Left ventricle myocardium superior (tissue), 1 donor: ENCODE results near the gene C1orf115. TPM values are rescaled to one million over a fixed set of nuclear protein-coding genes. Genes with fewer than 3 reads are reported as not detected.
"Not testable (repeated sequence)": the region's sequence is repeated elsewhere in the genome, so short reads cannot be mapped to it uniquely, and the experiment has no call there.

Experiments used
- ATAC-seq: fragments of 200-7000 bp; cut with Tn5 transposase; one replicate; pipeline ENCODE4 v1.9.1; 2020; ENCODE audit warnings: mild to moderate bottlenecking, moderate library complexity
- DNase-seq: peaks from one replicate; pipeline ENCODE4 v3.0.0-alpha.2; 2020
- intact Hi-C: fragments of 100-400 bp; cut with micrococcal nuclease; formaldehyde crosslinking; loops from one replicate; pipeline ENCODE4 v1.11.0; 2022
- long read RNA-seq: library from polyadenylated mRNA; unstranded; transcript quantifications from one replicate; pipeline ENCODE4 v2.0.0, GENCODE V29; 2021
- total RNA-seq: library from RNA; stranded (reverse); fragmentation: NEBNext Ultra II Directional; extraction: Animal tissue kit (Norgen Biotek cat#: 25700); gene quantifications from one replicate; pipeline ENCODE4 v1.2.1, GENCODE V29; 2021
- donor health status: DM: no; HTN: yes; CAD: no; lungs with severe emphysema.

The C1orf115 gene, protein sequence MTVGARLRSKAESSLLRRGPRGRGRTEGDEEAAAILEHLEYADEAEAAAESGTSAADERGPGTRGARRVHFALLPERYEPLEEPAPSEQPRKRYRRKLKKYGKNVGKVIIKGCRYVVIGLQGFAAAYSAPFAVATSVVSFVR
- total RNA-seq: 22.7 TPM
- long read RNA-seq, transcript C1orf115-201 (2 exons, 3,413 nt): major isoform, 38 of 45 reads
- long read RNA-seq, partial matches to known transcripts: 0 of 45 reads
- long read RNA-seq, other reads (novel, unspliced or antisense): 7 of 45 reads

DNA sequence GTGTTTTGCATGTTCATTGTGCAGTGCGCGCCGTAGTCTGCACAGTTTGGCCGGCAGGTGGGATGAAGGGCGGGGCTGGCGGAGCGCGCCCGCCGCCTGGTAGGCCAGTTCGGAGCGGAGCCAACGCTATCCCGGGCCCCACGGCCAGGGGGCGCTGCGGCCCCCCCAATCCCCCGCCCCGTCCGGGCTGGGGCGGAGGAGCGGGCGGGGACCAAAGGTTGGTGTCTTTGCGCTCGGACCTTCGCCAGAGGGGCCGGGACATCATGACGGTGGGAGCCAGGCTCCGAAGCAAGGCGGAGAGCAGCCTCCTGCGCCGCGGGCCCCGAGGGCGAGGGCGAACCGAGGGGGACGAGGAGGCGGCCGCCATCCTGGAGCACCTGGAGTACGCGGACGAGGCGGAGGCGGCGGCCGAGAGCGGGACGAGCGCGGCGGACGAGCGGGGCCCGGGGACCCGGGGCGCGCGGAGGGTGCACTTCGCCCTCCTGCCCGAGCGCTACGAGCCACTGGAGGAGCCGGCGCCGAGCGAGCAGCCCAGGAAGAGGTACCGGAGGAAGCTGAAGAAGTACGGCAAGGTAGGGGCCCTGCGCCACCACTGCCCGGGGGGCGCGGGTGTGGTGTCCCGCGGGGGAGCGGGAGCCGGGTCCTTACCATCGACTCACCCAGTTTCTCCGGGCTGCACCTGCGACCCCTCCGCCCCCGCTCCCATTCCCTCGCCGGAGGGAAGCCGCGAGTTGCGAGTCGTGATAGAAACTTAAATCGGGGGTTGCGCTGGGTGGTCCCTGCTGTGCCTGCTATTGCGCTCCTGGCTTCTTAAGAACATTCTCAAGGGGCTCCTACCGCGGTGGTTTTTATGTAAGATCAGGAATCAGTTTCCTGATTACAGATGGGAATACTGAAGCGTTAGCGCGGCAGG is at the start of gene C1orf115:
Gene C1orf115, plus strand, starts transcription at position 224 of the 913 bp plus-strand sequence. Its CDS starts 40 bp downstream, at position 264.
- DNase-seq (peak; percentile 90), ATAC-seq (peak; percentile 98)
- intact Hi-C loops: loop anchor here (5.0 kb wide), 1 partner anchor 42 kb away; no protein-coding TSS in a partner anchor

DNA sequence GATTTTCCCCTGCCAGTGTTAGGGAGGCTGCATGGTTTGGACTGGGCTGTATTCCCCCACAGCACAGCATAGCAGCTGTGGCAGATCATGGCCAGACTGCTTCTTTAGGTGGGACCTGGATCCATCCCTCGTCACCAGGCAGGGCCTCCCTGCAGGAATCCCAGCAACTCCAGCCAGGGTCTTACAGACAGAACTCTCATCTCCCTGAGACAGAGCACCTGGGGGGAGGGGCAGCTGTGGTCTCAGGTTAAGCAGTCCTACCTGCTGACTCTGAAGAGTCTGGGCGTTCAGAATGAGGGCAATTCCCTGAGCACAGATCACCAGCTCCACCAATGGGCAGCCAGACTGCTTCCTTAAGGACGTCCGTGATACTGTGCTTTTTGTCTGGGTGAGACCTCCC is 47.9 kb upstream of the C1orf115 start:
- ATAC-seq: no peak

DNA sequence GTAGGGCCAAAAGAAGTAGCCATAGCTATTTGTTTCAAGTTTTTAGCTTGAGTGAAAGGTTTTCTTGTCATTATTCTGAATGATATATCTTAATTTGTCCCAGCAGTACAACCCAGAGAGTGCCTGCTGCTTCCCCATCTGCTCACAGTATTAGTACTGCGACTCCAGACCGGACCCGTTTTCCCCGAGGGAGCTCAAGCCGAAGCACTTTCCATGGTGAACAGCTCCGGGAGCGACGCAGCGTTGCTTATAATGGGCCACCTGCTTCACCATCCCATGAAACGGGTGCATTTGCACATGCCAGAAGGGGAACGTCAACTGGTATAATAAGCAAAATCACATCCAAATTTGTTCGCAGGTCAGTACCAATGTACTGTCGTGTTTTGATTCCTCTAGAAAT is 37.2 kb upstream of the C1orf115 start:
- intact Hi-C loops: no loop called here
- DNase-seq: no peak
- ATAC-seq: no peak

More for the DNA sequence above, 47.9 kb upstream of the C1orf115 start:
- intact Hi-C loops: no loop called here
- DNase-seq: no peak

DNA sequence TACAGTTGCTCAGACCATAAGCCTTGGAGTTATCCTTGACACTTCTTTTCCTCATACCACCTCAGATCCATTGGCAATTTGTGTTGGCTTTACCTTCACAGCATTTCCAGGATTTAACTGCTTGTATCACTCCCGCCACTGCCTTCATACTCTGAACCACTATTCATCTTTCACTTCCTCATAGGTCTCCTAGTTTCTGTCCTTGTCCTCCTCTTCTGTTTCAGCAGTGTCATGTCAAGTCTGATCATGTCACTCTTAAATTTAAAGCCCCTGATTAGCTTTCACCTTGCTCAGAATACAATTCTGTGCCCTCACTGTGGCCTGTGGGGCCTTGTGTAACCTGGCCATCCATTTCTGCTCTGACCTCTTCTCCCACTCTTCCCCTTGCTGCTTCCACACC is 34.7 kb upstream of the C1orf115 start:
- no peak for ATAC-seq
- intact Hi-C loops: no loop called here

DNA sequence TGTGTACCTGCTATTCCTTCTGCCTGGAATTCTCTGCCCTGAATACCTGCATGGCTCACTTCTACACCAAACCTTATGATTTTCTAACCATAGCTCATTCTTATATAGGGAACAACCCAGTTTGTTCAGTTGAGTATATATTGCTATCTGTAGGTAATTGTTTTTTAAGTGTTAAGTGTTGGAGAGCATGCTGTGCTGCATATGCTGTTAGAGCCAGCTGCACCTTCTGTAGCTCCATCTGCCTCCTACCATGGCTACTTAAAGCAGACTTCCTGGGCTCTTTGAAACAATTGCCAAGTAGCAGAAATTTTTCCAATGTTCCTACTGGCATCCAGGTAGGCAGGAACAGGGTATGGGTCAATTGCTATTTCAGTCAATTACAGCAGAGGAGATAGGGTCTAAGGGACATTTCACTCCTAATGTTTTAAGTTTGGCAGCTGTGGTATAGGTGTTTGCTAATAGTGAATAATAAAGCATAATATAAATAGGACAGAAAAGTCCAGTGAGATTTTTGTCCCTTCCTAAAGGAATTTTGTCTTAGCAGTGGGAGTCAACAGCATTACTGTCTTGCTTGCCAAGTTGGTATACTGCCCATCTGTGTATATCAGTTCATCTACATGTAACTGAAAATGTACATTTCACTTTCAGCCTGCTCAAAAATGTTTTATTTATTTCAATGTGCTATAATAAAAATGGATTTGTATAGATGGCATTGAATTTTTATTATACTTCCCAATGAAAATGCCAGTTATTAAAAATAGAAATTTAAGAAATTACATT is 34.0 kb upstream of the C1orf115 start:
- DNase-seq: no peak
- no peak for ATAC-seq
- intact Hi-C loops: no loop called here

More for the DNA sequence above, 34.7 kb upstream of the C1orf115 start:
- DNase-seq: no peak

DNA sequence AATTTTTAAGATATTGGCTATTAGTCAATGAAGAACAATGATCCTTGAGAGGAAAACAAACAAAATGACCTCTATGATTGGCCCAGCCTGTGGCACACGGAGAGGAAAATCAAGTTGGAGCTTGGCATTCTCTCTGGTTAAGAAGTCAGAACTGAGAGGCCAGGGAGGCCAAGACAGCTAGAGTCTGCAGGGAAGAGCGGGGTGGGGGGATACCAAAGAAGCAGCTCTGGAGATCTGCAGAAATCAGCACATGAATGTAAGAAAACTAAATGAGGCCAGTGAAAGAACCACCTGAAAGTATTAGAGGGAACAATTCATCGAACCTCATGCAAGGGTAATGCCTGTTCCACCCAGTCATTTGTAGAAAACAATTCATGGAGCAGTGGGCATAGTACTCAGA is 23.8 kb upstream of the C1orf115 start:
- DNase-seq (no peak), ATAC-seq (no peak)
- intact Hi-C loops: no loop called here

DNA sequence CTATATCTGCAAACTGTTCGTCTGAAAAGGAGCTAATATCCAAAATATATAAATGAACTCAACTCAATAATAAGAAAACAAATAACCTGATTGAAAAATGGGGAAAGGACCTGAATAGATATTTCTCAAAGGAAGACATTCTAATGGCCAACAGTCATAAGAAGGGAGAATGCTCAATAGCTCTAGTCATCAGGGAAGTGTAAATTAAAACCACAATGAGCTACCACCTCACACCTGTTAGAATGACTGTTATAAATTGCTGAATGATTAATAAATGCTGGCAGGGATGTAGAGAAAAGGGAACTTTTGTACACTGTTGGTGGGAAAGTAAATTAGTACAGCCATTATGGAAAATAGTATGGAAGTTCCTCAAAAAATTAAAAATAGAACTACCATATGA is 21.2 kb upstream of the C1orf115 start:
- DNase-seq: no peak
- ATAC-seq: no peak
- intact Hi-C loops: no loop called here

DNA sequence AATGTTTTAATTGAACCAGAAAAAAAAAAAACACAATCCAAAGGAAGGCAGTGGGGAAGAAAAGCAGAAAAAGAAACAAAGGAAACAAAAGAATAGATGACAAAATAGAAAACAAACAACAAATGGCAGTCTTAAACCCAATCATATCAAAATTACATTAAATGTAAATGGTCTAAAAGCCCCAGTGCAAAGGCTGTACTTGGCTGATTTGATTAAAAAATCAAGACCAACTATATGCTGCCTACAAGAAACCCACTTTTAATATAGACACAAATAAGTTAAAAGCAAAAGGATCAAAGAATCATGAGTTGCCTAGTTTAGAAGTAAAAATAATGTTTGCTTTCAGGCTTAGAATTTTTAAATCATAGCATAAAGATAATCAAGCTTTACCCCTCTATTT is 19.8 kb upstream of the C1orf115 start:
- intact Hi-C loops: no loop called here
- no peak for ATAC-seq
- DNase-seq: no peak

DNA sequence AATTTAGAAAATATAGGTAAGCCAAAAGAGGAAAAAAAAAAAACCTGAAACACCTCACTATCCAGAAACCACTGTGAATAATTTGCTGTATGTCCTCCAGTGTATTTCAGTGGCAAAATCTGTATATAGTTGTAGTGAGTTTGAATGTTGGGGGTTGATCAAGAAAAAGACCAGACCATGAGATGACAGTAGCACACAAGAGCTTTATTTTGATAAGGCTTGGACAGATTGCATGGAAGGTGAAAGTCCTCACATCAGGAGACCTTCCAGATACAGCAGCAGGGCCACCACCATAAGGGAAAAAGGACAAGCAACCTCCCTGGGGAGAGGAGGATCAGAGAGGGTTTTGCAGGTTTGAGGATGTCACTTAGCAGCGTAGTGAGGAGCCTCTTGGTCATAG is 16.2 kb upstream of the C1orf115 start:
- no peak for DNase-seq
- ATAC-seq: peak; percentile 77
- intact Hi-C loops: no loop called here

DNA sequence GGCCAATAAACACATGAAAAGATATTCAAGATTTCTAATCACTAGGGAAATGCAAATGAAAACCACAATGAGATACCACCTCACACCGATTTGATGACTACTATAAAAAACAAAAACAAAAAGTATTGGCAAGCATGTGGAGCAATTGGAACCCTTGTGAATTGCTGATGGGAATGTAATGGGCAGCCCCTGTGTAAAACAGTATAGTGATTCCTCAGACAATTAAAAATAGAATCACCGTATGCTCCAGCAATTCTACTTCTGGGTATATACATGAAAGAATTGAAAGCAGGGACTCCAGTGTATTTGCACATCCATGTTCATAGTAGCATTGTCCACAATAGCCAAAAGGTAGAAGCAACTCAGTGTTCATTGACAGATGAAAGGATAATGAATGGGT is 12.9 kb upstream of the C1orf115 start:
- intact Hi-C loops: no loop called here
- ATAC-seq: no peak

DNA sequence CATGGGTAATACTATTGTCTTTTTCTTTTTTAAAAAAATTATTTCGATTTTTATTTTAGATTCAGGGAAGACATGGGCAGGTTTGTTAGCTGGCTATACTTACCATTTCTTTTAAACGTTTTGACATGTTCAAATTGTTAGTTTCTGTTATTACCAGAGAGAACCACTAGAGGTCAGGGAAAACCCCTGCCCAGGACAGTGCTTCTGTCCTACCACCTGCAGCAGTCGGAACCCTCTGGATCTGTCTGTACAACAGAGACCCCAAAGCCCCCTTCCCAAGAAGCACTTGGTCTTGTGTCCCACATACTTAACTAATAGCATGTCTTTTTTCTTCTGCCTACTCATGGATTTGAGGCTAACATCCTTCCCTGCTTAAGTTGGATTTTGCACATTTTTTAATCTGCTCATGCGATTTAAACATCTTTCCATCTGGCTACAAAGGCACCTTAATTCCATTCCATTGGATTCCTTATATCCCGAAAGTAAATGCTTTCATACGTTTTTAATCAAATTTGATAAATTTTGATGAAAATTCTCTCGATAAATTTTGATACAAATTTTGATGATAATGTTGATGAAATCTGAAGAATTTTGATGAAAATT is 10.0 kb upstream of the C1orf115 start:
- DNase-seq: no peak
- intact Hi-C loops: loop anchor here (2.0 to 5.0 kb wide), 2 partner anchors 42 to 99 kb away; no protein-coding TSS in a partner anchor
- peak; percentile 66 for ATAC-seq

More for the DNA sequence above, 12.9 kb upstream of the C1orf115 start:
- no peak for DNase-seq

DNA sequence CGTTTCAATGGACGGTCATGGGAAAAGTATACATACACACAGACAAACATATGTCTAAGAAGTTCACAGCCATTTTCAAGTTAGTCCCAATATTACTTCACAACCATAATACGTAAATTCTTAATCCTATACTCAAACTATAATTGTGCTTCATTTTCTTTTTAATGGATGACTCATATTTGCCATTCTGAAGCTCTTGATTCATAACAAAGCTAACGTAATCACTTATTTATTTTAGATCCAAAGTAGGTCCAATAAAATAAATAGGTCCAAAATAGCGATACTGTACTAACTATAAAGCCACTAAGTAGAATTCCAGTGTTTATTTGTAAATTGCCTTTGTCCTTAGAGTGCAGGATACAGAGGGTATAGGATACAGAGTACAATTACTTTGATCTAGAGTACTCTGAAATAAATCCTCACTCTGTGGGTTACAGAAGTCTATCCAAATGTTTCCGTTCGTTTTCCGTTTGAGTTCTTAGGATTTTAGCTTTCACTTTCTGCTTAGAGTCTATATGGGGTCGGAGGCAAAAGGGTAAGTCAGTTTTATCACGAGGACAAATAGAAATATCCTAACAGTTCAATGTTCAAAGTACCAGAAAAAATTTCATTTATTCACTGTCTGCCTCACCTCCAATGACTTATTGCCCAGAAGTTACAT is 8.8 kb upstream of the C1orf115 start:
- ATAC-seq (no peak), DNase-seq (no peak)
- intact Hi-C loops: loop anchor here (2.0 to 5.0 kb wide), 2 partner anchors 41 to 97 kb away; no protein-coding TSS in a partner anchor

DNA sequence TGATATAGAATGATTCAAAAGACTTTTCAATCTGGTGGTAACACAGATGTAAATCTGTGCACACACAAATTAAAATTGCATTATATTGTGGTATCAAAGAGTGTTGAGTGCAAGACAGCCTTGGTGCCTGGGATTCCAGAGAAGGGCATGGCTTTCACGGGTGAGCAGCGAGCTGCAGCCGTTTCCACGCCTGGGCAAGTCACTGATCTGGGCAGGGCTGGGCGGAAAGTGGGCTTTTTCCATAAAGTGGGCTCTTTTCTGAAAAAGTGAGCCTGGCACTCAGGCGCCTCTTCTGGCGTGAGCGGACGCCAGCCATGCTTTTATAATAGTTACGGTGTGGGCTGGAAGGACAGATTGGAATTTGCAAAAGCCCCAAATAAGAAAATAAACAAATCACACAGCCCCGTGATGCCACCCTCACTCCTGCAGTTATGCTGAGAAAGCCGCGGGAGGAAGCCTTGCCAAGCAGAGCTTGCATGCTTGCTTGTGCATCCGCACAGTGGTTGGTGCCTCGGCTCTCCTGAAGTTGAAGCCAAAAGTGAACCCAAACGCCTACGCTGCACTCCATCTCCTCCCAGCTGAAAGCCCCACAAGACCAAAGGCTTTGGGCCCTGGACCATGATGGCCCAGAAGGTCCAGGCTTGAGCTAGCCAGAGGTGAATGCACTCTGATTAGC is 7.1 kb upstream of the C1orf115 start:
- intact Hi-C loops: loop anchor here (5.0 kb wide), 1 partner anchor 39 kb away; no protein-coding TSS in a partner anchor
- DNase-seq (no peak), ATAC-seq (no peak)

DNA sequence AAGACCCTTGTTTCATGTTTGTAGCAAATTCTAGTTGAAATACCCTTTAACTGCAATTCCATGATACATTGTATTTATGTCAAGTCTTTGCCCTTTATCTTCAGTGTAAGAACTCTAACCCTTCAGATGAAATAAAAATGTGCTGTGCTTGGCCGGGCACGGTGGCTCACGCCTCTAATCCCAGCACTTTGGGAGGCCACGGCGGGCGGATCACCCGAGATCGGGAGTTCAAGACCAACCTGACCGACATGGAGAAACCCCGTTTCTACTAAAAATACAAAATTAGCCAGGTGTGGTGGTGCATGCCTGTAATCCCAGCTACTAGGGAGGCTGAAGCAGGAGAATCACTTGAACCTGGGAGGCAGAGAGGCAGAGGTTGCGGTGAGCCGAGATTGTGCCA is 6.4 kb upstream of the C1orf115 start:
- DNase-seq, ATAC-seq: not testable (repeated sequence)
- intact Hi-C loops: loop anchor here (5.0 kb wide), 1 partner anchor 39 kb away; no protein-coding TSS in a partner anchor

DNA sequence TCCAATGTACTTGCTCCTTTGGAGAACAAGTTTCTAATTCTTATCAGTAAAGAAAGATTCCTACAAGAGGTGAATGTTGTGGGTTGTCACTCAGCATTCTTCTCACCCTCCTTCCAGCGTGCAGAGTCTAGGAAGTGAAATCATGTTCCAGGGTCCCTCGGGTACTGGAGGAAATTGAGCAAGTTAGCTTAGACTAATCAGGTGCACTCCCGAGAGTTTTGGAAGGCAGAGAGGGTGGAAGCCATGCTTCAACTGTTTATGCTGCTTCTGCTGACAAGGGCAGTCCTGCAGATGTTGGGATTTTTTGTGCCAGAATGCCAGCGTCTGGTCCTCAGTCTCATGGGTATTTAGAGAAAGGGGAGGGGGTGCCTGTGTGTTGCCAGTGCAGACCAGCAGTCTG is 5.3 kb upstream of the C1orf115 start:
- intact Hi-C loops: loop anchor here (5.0 kb wide), 1 partner anchor 37 kb away; no protein-coding TSS in a partner anchor
- DNase-seq: no peak
- no peak for ATAC-seq

DNA sequence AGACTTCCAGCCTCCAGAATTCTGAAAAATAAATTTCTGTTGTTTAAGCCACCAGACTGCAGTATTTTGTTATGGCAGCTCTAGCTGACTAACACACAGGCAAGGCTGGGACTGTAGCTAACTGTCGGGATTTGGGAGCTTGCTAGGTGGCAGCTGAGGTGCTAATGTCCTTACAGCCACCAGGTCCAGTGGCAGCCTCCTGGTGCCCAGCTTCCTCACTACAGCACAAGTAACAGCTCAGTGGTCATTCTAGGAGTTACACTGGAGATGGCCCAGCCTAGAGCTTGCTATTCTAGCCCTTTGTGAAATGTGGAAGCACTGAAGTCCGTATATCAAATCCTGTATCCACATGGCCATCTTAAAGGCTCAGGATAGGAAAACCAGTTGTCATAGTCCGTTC is 4.3 kb upstream of the C1orf115 start:
- DNase-seq (no peak), ATAC-seq (no peak)
- intact Hi-C loops: no loop called here

DNA sequence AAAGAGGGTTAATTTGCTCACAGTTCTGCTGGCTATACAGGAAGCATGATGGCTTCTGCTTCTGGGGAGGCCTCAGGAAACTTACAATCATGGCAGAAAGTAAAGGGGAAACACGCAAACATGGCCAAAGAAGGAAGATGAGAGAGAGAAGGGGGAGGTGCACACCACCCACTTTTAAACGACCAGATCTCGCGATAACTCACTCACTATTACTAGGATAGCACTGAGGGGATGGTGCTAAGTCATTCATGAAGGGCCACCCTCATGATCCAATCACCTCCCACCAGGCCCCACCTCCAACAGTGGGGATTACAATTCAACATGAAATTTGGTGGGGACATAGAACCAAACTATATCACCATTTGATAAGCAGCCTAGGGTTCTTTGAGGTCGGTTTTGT is 2.4 kb upstream of the C1orf115 start:
- intact Hi-C loops: no loop called here
- DNase-seq: no peak
- no peak for ATAC-seq

DNA sequence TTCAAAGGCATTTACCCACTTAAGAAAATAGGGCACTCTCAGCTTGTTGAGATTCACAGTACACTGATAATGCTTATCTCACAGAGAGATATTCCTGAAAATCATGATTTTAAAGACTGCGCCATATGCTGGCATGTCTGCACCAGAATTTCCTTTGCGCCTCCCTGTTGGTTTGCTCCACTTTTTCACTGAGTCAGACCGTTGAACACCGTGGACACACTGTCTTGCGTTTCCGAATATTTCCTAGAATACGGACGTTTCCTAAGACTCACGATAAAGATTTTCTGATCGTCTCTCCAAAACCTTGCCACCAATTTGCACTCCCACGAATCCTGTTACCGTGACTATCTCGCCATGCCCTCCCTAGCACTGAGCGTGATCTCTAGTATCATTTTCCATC is 497 bp upstream of the C1orf115 start:
- intact Hi-C loops: loop anchor here (5.0 kb wide), 1 partner anchor 43 kb away; no protein-coding TSS in a partner anchor
- DNase-seq (no peak), ATAC-seq (no peak)
